ENCODE data around the gene HTT. TPM values are rescaled to one million over a fixed set of nuclear protein-coding genes. Genes with fewer than 3 reads are reported as not detected.

HTT gene
- total and polyA plus RNA-seq, 4 experiments from 2014 or later, result 0.57 to 67.7 (median 33.5) TPM

- CTCF ChIA-PET (ENCODE audit: partially characterized antibody), result interaction anchor here (1.0 kb wide), 1 partner anchor 15 kb away, joined by 4 read pairs; no protein-coding TSS in a partner anchor
- H3K9me3 Mint-ChIP-seq, result peaks cover 0 to 9% (median 5%) of the 10 kb centered on the region in 8 donors
These were observed 13.5 kb upstream of the HTT start for GRCh38 chr4:3060946-3061345.

GRCh38 chr4:3062471-3062870, 12.0 kb upstream of the HTT start:
- Histone ChIP-seq H3K4me1 (ENCODE audit: insufficient read depth, low read length) (no peaks in the 10 kb centered on the region), H3K27me3 (ENCODE audit: insufficient read depth, low read length) (no peaks in the 10 kb centered on the region), H3K36me3 (ENCODE audit: insufficient read depth, low read length) (no peaks in the 10 kb centered on the region), H3K9me3 (ENCODE audit: control insufficient read depth in 1 of 2, low read length in 2 of 2) (no peaks in the 10 kb centered on the region), H3K27ac (ENCODE audit: low read depth, low read length) (no peak overlapping the region), H3K4me3 (ENCODE audit: low read length in 2 of 2) (no peak overlapping the region)
- intact Hi-C loops (cut with micrococcal nuclease), result no loop called here
- Mint-ChIP-seq H3K9me3 (peaks cover 0 to 6% (median 0%) of the 10 kb centered on the region in 8 donors), H3K27me3 (peaks cover 1 to 3% of the 10 kb centered on the region in 2 donors), H3K4me1 (no peaks in the 10 kb centered on the region), H3K36me3 (peaks cover 0 to 2% of the 10 kb centered on the region in 2 donors), H3K27ac (peak overlapping the region in 1 of 7 donors; percentile 29), H3K4me3 (no peak overlapping the region)
- ChIA-PET CTCF (ENCODE audit: partially characterized antibody) (no interaction called here), POLR2A (ENCODE audit: partially characterized antibody) (no interaction called here)
- no peak for DNase-seq

More at GRCh38 chr4:3060946-3061345, 13.5 kb upstream of the HTT start:
- H3K4me3 Mint-ChIP-seq, result no peak overlapping the region
- Histone ChIP-seq H3K9me3 (ENCODE audit: control insufficient read depth in 1 of 2, low read length in 2 of 2) (no peaks in the 10 kb centered on the region), H3K4me3 (ENCODE audit: low read length in 2 of 2) (no peak overlapping the region), H3K4me1 (ENCODE audit: insufficient read depth, low read length) (no peaks in the 10 kb centered on the region), H3K27me3 (ENCODE audit: insufficient read depth, low read length) (no peaks in the 10 kb centered on the region), H3K27ac (ENCODE audit: low read depth, low read length) (no peak overlapping the region), H3K36me3 (ENCODE audit: insufficient read depth, low read length) (no peaks in the 10 kb centered on the region)
- no peak for DNase-seq
- peak overlapping the region in 1 of 7 donors; percentile 32 for H3K27ac Mint-ChIP-seq
- H3K27me3 Mint-ChIP-seq, result peaks cover 1 to 3% of the 10 kb centered on the region in 2 donors
- peaks cover 3 to 10% of the 10 kb centered on the region in 2 donors for H3K36me3 Mint-ChIP-seq
- no peaks in the 10 kb centered on the region for H3K4me1 Mint-ChIP-seq
- POLR2A ChIA-PET (ENCODE audit: partially characterized antibody), result no interaction called here
- intact Hi-C loops (cut with micrococcal nuclease), result no loop called here

- ChIA-PET CTCF (ENCODE audit: partially characterized antibody) (no interaction called here), POLR2A (ENCODE audit: partially characterized antibody) (interaction anchor here (1.4 kb wide), 1 partner anchor 8 kb away, joined by 5 read pairs; the partner anchor contains the start of genes HTT and HTT-AS)
- DNase-seq, result no peak
- Histone ChIP-seq H3K27ac (ENCODE audit: low read depth, low read length) (no peak overlapping the region), H3K36me3 (ENCODE audit: insufficient read depth, low read length) (no peaks in the 10 kb centered on the region), H3K4me3 (ENCODE audit: low read length in 2 of 2) (no peak overlapping the region), H3K4me1 (ENCODE audit: insufficient read depth, low read length) (no peaks in the 10 kb centered on the region), H3K9me3 (ENCODE audit: control insufficient read depth in 1 of 2, low read length in 2 of 2) (no peaks in the 10 kb centered on the region), H3K27me3 (ENCODE audit: insufficient read depth, low read length) (no peaks in the 10 kb centered on the region)
- H3K27me3 Mint-ChIP-seq, result peaks cover 0 to 3% of the 10 kb centered on the region in 2 donors
- peaks cover 0 to 2% of the 10 kb centered on the region in 2 donors for H3K36me3 Mint-ChIP-seq
- H3K4me1 Mint-ChIP-seq, result peaks cover 0 to 2% (median 0%) of the 10 kb centered on the region in 4 donors
- no peak overlapping the region for H3K27ac Mint-ChIP-seq
- intact Hi-C loops (cut with micrococcal nuclease), result no loop called here
- H3K4me3 Mint-ChIP-seq, result no peak overlapping the region
- peaks cover 0 to 6% (median 0%) of the 10 kb centered on the region in 8 donors for H3K9me3 Mint-ChIP-seq
These were observed 8.9 kb upstream of the HTT start for GRCh38 chr4:3065551-3065950.

GRCh38 chr4:3066836-3067400, 7.6 kb upstream of the HTT start:
- Histone ChIP-seq H3K27me3 (ENCODE audit: insufficient read depth, low read length) (no peaks in the 10 kb centered on the region), H3K27ac (ENCODE audit: low read depth, low read length) (no peak overlapping the region), H3K9me3 (ENCODE audit: control insufficient read depth in 1 of 2, low read length in 2 of 2) (no peaks in the 10 kb centered on the region), H3K4me1 (ENCODE audit: insufficient read depth, low read length) (no peaks in the 10 kb centered on the region), H3K36me3 (ENCODE audit: insufficient read depth, low read length) (no peaks in the 10 kb centered on the region), H3K4me3 (ENCODE audit: low read length in 2 of 2) (no peak overlapping the region)
- intact Hi-C loops (cut with micrococcal nuclease), result no loop called here
- Mint-ChIP-seq H3K27me3 (no peaks in the 10 kb centered on the region), H3K4me3 (no peak overlapping the region), H3K9me3 (peaks cover 0 to 6% (median 0%) of the 10 kb centered on the region in 8 donors), H3K4me1 (peaks cover 0 to 2% (median 0%) of the 10 kb centered on the region in 4 donors), H3K36me3 (peaks cover 0 to 2% of the 10 kb centered on the region in 2 donors), H3K27ac (no peak overlapping the region)
- ChIA-PET CTCF (ENCODE audit: partially characterized antibody) (no interaction called here), POLR2A (ENCODE audit: partially characterized antibody) (no interaction called here)
- DNase-seq, result no peak

- Histone ChIP-seq H3K36me3 (ENCODE audit: insufficient read depth, low read length) (no peaks in the 10 kb centered on the region), H3K27me3 (ENCODE audit: insufficient read depth, low read length) (no peaks in the 10 kb centered on the region), H3K9me3 (ENCODE audit: control insufficient read depth in 1 of 2, low read length in 2 of 2) (no peaks in the 10 kb centered on the region), H3K4me1 (ENCODE audit: insufficient read depth, low read length) (no peaks in the 10 kb centered on the region), H3K27ac (ENCODE audit: low read depth, low read length) (no peak overlapping the region), H3K4me3 (ENCODE audit: low read length in 2 of 2) (no peak overlapping the region)
- Mint-ChIP-seq H3K4me3 (no peak overlapping the region), H3K4me1 (peaks cover 0 to 3% (median 0%) of the 10 kb centered on the region in 4 donors), H3K36me3 (peaks cover 0 to 2% of the 10 kb centered on the region in 2 donors), H3K9me3 (peaks cover 0 to 6% (median 0%) of the 10 kb centered on the region in 8 donors), H3K27me3 (no peaks in the 10 kb centered on the region), H3K27ac (no peak overlapping the region)
- DNase-seq, result no peak
- CTCF ChIA-PET (ENCODE audit: partially characterized antibody), result no interaction called here
- POLR2A ChIA-PET (ENCODE audit: partially characterized antibody), result no interaction called here
- intact Hi-C loops (cut with micrococcal nuclease), result no loop called here
These were observed 6.9 kb upstream of the HTT start for GRCh38 chr4:3067473-3068001.

GRCh38 chr4:3069661-3070199, 4.8 kb upstream of the HTT start:
- Mint-ChIP-seq H3K36me3 (peaks cover 0 to 2% of the 10 kb centered on the region in 2 donors), H3K4me1 (peaks cover 0 to 3% (median 0%) of the 10 kb centered on the region in 4 donors), H3K9me3 (peaks cover 0 to 6% (median 0%) of the 10 kb centered on the region in 8 donors), H3K27ac (no peak overlapping the region), H3K4me3 (no peak overlapping the region), H3K27me3 (no peaks in the 10 kb centered on the region)
- DNase-seq, result no peak
- Histone ChIP-seq H3K36me3 (ENCODE audit: insufficient read depth, low read length) (no peaks in the 10 kb centered on the region), H3K9me3 (ENCODE audit: control insufficient read depth in 1 of 2, low read length in 2 of 2) (no peaks in the 10 kb centered on the region), H3K27ac (ENCODE audit: low read depth, low read length) (no peak overlapping the region), H3K27me3 (ENCODE audit: insufficient read depth, low read length) (no peaks in the 10 kb centered on the region), H3K4me3 (ENCODE audit: low read length in 2 of 2) (no peak overlapping the region), H3K4me1 (ENCODE audit: insufficient read depth, low read length) (peaks cover 8% of the 10 kb centered on the region)
- intact Hi-C loops (cut with micrococcal nuclease), result loop anchor here (5.0 to 10.0 kb wide), 3 partner anchors 535 to 1485 kb away; partner anchors contain the start of genes FAM193A, HAUS3 and POLN
- ChIA-PET POLR2A (ENCODE audit: partially characterized antibody) (no interaction called here), CTCF (ENCODE audit: partially characterized antibody) (no interaction called here)

GRCh38 chr4:3070709-3071500, 3.6 kb upstream of the HTT start:
- H3K4me3 ChIP-seq (ENCODE audit: low read length in 2 of 2), result no peak overlapping the region
- H3K27ac ChIP-seq (ENCODE audit: low read depth, low read length), result no peak overlapping the region
- ChIA-PET CTCF (ENCODE audit: partially characterized antibody) (interaction anchor here (2.2 kb wide), 1 partner anchor 24 kb away, joined by 5 read pairs; no protein-coding TSS in a partner anchor), POLR2A (ENCODE audit: partially characterized antibody) (no interaction called here)
- Mint-ChIP-seq H3K27ac (peak overlapping the region in 2 of 7 donors; percentile 0 to 15), H3K4me3 (peak overlapping the region in 1 of 8 donors; percentile 15), H3K36me3 (peaks cover 0 to 5% of the 10 kb centered on the region in 2 donors), H3K4me1 (peaks cover 6 to 9% (median 7%) of the 10 kb centered on the region in 4 donors), H3K9me3 (peaks cover 0 to 3% (median 0%) of the 10 kb centered on the region in 8 donors), H3K27me3 (no peaks in the 10 kb centered on the region)
- peaks cover 17% of the 10 kb centered on the region for H3K4me1 ChIP-seq (ENCODE audit: insufficient read depth, low read length)
- no peaks in the 10 kb centered on the region for H3K9me3 ChIP-seq (ENCODE audit: control insufficient read depth in 1 of 2, low read length in 2 of 2)
- DNase-seq, result no peak
- H3K36me3 ChIP-seq (ENCODE audit: insufficient read depth, low read length), result no peaks in the 10 kb centered on the region
- H3K27me3 ChIP-seq (ENCODE audit: insufficient read depth, low read length), result no peaks in the 10 kb centered on the region
- intact Hi-C loops (cut with micrococcal nuclease), result loop anchor here (5.0 to 10.0 kb wide), 3 partner anchors 536 to 1486 kb away; partner anchors contain the start of genes FAM193A, HAUS3 and POLN

All from CD4-positive, alpha-beta memory T cell (primary cell).